ENCODE results near the gene KRTAP5-5.
A peak's percentile ranks its signal among the peaks of the same experiment; 100 is the strongest.
"Not testable (repeated sequence)": the region's sequence is repeated elsewhere in the genome, so short reads cannot be mapped to it uniquely, and the experiment has no call there.

Gene KRTAP5-5

DNA sequence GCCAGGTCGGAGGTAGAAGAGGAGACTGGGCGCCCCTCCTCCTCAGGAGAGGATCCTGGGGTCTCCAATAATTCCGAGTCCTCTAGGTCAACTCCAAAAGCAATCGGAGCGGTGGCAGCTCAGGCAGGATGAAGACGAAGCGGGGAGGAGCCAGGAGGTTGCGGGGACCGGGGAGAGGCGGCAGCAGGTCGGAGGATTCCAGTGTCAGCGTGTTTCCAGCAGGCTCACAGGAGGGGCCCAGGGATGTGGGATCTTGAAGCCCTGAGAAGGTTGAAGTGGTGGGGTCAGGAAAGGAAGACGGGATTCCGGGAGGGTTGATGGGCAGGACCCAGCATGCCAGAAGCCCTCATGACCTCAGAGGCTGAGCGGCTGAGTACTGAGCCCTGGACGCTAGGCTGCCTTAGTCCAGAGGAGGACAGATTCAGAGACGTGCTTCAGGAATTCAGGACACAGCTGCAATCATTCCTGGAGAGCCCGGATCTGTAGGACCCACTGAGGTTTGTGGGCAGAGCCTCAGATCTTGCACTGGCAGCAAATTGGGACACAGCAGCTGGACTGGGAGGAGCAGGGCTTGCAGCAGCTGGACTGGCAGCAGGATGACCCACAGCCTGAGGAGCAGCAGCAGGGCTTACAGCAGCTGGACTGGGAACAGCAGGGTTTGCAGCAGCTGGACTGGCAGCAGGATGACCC lies 22.3 kb upstream of the KRTAP5-5 start:
- DNase-seq (ENCODE audit: low read depth in 3 of 3), result not testable (repeated sequence)

DNA sequence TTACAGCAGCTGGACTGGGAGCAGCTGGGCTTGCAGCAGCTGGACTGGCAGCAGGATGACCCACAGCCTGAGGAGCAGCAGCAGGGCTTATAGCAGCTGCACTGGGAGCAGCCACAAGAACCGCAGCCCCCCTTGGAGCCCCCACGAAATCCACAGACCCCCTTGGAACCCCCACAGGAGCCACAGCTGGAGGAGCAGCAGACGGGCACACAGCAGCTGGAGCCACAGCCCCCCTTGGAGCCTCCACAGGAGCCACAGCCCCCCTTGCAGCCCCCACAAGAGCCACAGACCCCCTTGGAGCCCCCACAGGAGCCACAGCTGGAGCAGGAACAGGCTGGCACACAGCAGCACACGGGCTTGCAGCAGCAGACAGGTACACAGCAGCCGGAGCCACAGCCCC lies 21.7 kb upstream of the KRTAP5-5 start:
- not testable (repeated sequence) for DNase-seq (ENCODE audit: low read depth in 3 of 3)

DNA sequence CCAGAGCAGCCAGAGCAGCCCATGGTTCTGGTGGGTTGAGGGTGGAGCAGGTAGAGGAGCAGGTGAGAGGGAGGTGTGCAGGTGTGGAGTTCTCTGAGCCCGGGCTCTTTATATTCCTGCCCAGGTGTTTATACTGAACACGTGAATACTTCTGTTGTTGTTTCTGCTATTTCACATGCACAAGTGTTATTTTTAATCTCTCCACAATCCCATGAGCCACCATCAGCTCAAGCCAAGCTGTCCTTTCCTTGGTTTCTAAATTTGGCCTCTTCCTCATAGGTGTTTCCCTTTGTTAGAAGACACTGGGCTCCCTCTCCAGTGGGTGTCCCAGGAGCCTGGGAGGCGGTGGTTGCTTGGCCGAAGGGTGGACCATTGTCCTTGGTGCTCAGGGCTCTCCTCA lies 21.2 kb upstream of the KRTAP5-5 start, which contains the start of gene KRTAP5-3:
KRTAP5-3 (minus strand) TSS at position 101 of the 400 bp plus-strand sequence; CDS start at position 23, 78 bp downstream.
- no peak for DNase-seq (ENCODE audit: low read depth in 3 of 3)

DNA sequence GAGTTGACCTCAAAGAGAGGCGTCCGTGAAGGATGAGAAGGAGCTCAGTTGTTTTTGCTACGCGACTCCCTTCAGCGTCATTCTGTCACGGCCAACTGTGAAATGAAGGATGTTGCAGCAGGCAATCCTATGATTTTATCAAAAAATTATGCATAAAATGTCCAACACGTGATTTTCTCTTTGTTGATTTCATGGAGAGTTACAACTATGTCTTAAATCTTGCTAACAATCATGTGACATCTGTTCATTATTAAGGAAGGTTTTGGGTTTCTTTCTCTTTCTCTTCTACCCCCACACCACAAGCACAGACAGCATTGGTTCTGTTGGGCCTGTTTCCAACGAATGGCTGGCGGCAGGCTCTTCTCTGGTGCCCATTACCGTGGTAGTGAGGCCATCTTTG lies 11.3 kb upstream of the KRTAP5-5 start:
- DNase-seq (ENCODE audit: low read depth in 3 of 3), result no peak

DNA sequence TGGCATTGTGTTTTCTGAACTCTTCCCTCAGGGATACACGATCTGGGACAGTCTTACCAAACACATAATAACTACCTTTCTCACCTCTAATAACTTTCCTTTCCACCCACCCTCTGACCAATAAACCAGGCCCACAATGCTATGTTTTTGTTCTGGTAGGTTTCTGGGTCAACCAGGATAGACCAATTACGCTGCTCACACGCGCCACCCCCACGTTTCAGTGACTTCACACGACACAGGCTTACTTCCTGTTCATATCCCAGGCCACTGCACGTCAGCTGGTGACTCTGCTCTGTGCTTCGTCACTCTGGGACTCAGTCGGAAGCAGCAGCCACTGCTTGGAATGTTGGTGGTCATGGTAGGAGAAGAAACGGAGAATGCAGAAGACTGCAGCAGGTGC lies 10.1 kb upstream of the KRTAP5-5 start:
- DNase-seq (ENCODE audit: low read depth in 3 of 3), result no peak

DNA sequence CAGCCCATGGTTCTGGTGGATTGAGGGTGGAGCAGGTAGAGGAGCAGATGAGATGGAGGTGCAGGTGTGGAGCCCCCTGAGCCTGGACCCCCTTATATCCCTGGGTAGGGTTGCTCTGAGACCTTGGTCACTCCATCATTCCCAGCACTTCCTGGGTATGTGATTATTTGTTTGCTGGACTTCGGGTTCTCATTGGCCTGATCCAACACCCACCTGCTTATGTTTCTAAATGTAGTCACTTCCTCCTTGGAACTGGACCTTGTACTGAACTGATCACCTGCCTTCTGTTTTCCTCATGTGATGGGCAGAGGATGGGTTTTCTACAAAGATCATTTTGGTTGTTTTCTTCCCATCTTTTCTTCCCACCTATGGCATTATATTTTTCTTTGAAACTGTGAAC lies 7.5 kb upstream of the KRTAP5-5 start, which contains the start of gene KRTAP5-4:
KRTAP5-4 (minus strand) TSS at position 53 of the 400 bp plus-strand sequence; CDS start at position 8, 45 bp downstream.
- no peak for DNase-seq (ENCODE audit: low read depth in 3 of 3)

DNA sequence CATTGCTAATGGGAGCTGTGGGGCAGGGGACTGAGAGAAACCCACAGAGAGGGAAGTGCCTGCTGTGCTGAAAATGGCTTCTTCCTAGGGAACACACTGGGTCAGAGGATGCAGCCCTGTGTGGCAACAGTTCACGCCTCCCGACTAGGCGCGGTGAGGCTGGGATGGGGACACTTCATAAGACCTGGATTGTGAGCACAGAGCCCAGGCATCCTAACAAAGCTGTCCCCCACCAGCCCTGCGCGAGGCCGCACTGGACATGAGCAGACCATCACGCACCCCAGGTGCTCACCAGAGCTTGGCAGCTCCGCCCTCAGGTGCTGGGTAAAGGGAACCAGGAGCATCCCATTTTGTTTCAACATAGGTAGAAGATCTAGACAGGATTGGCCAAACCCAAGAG lies 5.9 kb upstream of the KRTAP5-5 start:
- no peak for DNase-seq (ENCODE audit: low read depth in 3 of 3)

DNA sequence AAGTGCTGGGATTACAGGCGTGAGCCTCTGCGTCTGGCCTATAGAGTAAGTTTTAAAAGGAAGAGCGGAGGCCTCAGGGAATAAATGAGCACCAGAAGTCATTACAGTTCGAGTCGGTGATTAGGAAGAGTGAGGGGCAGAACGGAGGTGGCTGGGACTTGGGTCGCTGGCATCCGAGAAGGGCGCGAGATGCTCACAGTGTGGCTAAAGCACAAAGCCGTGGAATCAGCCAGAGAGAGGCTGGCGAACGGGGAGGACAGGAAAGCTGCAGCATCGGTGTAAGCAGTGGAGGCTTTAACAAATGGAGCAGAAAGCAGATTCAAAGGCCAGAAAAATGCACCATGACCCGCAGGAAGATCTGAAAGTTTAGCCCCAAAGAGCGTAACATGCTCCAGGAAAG lies 5.0 kb upstream of the KRTAP5-5 start:
- no peak for DNase-seq (ENCODE audit: low read depth in 3 of 3)

DNA sequence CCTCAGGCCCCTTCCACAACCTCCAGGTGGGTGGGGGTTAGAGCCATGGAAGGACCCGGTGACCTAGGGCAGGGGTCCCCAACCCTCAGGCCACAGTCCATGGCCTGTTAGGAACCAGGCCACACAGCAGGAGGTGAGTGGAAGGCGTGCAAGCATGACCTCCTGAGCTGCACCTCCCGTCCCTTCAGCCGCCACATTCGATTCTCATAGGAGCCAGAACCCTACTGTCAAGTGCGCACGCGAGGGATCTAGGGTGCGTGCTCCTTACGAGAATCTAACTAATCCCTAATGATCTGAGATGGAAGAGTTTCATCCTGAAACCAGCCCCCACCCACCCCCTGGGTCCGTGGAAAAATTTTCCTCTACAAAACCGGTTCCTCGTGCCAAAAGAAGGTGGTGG lies 4.0 kb upstream of the KRTAP5-5 start:
- DNase-seq (ENCODE audit: low read depth in 3 of 3), result no peak

DNA sequence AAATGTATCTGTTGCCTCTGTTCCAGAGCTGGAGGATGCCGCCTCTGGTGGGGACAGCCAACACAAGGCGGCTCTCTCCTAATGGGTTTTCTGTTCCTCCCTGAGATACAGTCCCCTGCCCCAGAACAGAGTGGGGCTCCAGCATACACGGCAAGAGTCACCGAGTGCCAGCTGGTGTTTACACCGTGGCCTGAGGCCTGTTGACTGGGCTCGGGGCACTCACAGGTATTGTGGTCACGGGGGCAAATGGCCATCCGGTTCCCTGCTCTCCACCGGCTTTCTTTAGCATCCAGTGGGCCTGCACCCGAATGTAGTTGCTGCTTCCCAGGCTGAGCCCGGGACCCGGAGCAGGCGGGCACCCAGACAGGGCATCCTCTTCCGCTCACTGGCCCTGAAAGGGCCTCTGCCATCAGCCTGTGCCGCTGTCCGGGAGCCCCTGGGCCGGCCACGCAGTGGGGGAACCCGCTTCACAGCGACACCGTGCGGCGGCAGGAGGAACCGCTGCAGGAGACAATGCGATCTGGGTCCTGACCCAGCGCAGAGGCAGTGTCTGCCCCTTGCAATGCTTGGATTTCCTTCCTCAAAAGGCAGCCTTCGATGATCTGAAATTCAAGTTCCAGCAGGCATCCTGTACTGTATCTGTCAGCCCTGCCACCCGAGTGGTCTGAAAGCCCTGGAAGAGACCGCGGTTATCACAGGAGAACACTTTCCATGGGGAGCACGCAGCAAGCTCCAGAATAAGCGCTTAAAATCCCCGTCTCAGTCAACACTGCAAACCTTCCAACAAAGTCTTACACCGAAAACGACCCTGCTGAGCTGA lies 859 bp upstream of the KRTAP5-5 start:
- peak; percentile 17 to 43 (median 42) for DNase-seq (ENCODE audit: low read depth in 3 of 3)

DNA sequence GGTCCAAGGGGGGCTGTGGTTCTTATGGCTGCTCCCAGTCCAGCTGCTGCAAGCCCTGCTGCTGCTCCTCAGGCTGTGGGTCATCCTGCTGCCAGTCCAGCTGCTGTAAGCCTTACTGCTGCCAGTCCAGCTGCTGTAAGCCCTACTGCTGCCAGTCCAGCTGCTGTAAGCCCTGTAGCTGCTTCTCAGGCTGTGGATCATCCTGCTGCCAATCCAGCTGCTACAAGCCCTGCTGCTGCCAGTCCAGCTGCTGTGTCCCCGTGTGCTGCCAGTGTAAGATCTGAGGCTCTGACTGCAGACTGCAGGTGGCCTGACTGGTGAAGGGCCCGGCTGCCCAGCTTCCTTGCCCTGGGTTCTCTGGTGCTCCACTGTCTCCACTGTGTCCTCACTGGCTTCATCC lies 696 bp downstream of the KRTAP5-5 start:
- no peak for DNase-seq (ENCODE audit: low read depth in 3 of 3)

DNA sequence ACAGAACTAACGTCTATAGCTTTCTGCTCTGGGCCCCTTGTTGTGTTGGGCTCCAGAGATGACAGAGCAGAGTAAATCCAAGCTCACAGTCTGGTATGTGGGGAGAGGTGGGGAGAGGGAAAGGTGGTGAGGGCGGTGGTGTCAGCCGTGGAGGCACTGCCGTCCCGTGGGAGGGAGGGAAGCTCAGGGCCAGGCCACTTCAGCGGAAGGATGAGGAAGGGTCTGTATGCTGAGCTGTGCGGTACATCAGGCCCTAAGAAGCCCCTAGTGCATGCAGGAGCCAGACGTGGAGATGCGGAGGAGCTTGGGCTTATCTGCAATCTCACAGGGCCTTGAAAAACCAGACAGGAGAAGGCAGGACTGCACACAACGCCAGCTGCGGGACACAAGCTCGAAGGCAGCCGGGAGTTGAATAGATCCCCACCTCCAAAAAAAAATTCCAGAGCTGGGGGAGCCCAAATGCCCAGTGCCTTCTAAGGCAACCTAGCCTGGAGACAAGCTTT lies 1.5 kb downstream of the KRTAP5-5 start:
- DNase-seq (ENCODE audit: low read depth in 3 of 3), result no peak

DNA sequence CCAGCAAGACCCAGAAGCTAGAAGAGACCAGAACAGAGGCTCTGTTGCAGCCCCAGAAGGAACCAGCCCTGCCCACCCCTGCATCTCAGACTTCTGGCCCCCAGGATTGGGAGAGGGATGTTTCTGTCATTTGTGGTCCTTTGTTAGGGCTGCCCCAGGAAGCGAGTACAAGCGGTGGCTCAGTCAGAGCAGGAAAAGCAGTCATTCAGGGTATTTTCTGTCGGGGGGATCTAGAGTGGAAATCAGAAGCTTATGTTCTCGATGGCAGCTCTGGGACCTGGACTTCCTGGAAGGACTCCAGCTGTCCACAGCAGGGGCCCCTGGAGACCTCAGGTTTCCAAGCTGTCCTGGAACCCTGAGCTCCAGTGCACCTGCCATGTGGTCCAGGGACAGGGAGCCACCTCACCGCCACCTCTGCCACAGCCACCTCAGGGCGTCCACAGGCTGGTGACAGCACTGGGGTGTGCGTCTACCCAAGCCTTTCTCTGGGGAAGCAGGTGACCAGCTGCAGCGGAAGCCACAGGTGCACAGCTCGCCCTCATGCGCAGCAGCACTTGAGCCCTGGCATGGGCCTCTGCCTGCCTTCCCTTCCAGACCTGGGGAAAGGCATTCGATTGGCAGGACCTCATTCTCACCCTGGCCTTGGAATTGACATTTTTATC lies 2.6 kb downstream of the KRTAP5-5 start:
- DNase-seq (ENCODE audit: low read depth in 3 of 3), result no peak

DNA sequence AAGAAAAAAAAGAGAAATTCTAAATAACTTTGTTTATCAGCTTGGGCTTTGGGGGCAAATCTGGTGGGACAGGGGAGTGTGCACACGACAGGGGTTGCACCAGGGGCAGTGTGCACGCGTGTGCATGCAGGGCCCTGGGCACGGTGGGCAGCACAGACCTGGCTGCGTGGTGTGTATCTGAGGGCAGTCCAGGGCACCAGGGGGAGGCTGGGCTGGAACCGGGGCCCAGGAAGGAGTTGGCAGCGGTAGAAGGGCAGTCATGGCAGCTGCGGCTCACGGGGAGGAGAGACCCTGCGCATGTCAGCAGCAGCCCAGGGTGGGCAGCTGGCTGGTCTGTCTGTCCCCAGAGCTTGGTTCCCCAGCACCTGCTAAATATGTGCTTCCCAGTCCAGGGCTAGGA lies 4.3 kb downstream of the KRTAP5-5 start:
- no peak for DNase-seq (ENCODE audit: low read depth in 3 of 3)

DNA sequence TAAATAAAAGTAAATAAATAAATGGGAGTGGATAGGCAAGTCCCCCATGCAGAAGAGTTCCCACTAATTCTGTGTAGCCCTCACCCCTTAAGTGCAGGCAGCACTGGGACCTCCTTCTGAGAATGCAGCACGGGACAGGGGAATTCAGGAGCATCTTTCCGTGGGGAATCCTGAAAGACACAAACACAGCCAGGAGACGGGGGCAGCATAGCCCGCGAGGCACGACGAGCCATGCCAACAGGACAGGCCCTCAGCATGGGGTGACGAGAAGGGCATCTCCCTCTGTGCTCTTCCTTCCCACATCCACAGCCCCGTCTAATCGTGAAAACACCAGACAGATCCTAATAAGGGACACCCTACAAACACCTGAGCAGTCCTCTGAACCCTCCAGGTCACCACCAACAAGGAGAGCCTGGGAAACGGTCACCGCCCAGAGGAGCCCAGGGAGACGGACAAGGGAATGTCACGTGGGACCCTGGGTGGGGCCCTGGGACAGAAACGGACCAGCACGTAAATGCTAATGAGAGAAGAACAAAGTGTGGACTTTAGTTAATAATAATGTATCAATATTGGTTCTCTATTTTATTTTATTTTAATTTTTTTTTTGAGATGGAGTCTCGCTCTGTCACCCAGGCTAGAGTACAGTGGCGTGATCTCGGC lies 6.8 kb downstream of the KRTAP5-5 start:
- DNase-seq (ENCODE audit: low read depth in 3 of 3), result no peak

DNA sequence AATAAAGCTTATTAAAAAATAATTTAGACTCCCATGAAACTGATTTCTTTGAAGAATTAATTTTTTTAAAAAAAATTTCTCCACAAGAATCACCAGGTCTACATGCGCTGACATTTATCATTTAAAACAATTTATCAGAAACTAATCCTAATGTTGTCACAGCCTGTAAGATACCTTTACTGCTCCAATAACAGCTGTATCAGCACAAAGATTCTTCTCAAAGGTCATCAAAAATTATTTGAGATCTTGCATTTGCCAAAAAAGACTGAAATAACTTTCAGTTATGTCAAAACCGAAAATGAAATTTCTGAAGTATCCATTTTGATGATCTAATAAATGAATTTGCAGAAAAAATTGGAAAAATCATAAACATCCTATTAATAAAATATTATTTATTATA lies 8.1 kb downstream of the KRTAP5-5 start:
- DNase-seq (ENCODE audit: low read depth in 3 of 3), result no peak

DNA sequence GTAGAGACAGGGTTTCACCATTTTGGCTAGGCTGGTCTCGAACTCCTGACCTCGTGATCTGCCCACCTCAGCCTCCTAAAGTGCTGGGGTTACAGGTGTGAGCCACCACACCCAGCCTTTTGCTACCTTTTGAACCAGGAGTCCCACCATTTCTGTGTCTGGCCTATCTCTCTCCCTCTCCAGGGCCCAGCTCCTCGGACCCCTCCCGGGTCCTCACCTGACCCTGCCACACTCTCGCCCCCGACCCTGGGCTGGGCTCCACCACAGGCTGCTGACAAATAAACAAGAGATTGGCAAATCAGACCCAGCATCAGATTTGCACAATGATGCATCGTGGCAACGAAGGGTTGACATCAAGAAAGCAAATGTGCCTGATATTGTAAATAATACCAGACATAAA lies 8.8 kb downstream of the KRTAP5-5 start:
- DNase-seq (ENCODE audit: low read depth in 3 of 3), result no peak

DNA sequence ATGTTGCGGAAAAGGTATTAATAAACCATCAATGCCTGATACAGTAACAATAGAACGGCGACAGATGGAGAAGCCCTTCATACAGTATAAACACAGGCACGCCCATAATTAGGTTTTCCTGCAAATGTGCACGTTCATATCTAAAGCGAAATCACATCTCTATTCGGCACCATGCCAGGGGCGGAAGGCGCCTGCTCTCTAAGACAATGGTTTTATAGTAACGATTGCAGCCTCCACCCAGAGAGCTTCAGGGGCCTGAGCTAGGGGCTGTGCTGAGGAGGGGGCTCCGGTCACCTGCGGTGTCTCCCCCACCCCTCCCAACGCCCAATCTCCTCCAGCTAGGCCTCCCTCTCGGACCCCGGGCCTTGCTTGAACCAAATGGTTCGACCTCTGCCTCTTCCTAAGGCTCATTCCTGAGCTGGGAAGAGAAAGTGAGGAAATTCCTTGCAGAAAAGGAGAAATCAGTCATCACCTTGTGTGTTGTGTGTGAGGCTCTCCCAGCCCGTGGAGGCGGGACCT lies 9.6 kb downstream of the KRTAP5-5 start:
- DNase-seq (ENCODE audit: low read depth in 3 of 3), result no peak

DNA sequence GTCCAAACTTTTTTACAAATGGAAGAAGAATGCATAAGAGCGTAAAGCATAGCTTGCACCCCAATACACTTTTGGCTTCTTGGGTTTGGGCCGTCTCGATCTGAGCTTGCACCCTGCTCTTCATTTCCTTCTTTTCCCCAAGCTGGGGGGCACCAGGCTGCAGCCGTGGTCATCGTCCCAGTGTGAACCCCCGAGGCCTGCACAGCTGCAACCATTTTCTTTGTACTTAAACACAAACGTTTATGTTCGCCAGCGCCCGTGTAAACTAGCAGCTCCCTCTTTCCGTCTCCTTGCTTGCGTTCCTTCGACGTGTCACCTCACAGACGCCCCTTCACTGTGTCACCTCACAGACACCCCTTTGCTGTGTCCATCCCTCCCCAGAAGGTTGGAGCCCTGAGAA lies 10.1 kb downstream of the KRTAP5-5 start:
- DNase-seq (ENCODE audit: low read depth in 3 of 3), result no peak

DNA sequence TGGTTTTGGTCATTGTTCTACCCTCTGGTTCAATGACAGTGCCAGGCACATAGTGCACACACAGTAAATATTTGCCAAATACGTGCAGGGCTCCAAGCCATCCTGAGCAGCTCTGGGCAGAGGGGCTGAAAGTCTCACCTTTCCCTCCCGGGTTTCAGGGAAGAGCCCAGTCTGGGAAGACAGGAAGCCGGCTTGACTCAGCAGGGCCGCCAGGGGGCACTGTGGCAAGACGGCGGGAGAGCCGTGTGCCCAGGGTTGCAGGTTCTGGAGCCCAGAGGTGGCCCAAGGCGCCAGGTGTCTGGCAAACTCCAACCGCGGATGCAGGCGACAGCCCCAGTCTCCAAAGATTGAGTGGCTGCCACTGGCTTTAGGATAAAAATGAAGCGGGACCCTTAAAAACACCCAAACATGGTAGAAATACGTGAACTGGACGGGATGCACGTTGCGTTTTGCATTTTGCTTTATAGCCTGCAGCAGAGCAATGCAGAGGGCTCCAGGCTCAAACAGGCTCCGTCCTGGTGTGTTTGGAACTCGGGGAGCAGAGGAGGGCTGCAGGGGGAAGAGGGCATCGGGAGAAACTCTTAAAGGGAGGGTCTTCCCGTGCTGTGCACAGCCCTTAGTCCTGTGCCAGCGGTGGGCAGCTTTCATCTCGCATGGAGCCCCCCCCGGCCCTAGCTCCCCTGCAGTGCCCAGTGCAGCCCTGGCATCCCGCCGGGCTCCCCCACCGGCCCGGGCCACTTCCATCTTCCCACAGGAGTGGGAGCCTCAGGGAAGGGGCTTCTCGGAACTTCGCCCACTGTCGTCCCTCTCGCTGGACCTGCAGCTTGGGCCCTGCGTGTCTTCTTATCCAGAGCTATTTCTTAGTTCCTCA lies 10.7 kb downstream of the KRTAP5-5 start:
- DNase-seq (ENCODE audit: low read depth in 3 of 3), result peak in 1 of 3 donors; percentile 28

DNA sequence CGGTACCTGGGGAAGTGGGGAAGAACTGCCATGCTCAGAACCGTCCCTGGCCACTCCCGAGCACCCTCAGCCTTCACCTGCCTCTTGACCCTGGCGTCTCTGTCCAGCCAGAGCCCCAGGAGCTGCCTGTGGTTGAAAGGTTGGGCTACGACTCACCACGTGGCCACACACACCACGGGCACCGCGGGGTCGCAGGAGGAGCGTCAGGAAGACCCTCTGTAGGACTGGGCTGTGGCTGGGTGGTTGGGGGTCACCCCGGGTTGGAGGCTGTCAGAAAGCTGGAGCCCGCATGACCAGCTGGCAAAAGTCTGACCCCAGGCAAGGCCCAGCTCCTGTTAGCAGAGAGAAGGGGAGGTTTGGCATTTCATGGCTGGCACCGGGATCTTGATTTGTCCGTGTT lies 11.5 kb downstream of the KRTAP5-5 start:
- DNase-seq (ENCODE audit: low read depth in 3 of 3), result no peak

Data from stimulated activated CD4-positive, alpha-beta T cell treated with anti-CD3 and anti-CD28 coated beads, TNF-alpha, amount 100 ng/mL, for 48 hours (primary cell).